ENCODE results near the gene ANKRD31. TPM values are rescaled to one million over a fixed set of nuclear protein-coding genes. Genes with fewer than 3 reads are reported as not detected.
"Not testable (repeated sequence)": the region's sequence is repeated elsewhere in the genome, so short reads cannot be mapped to it uniquely, and the experiment has no call there.

Gene ANKRD31
- total RNA-seq, 1 experiment from 2014 or later, result 0.09 TPM

DNA sequence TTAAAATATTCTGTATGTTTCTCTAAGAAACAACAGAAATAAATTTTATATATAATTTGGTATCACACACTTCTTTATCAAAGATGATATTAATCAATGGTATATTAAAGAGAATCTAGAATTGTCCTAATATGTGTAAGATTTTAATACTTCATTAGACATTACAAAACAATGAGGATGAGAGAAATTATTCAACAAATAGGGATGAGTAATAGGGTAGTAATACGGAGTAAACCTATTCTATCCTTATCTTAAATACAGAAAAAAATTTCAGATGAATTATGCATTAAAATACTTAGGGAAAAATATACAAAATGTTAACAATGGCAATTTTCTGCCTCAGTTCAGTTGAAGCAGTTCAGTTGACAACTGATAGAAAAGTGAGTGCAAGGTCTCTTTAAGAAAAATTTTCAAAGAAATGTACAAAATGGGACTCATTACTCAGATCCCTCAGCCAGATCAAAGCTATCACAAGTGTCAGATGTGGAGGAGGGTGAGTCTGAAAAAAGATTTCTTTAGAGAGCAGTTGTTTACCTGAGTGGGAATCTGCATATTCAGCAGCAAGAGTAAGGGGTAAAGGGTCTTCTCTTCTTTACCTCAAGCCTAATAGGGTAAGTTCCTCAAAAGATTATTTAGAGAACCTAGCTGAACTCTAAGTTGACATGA, 127.6 kb downstream of the ANKRD31 start:
- DNase-seq (ENCODE audit: low spot score) (no peak), ATAC-seq (no peak)
- Mint-ChIP-seq H3K9me3 (no peaks in the 10 kb centered on the region), H3K27ac (no peak overlapping the region), H3K4me1 (no peaks in the 10 kb centered on the region), H3K4me3 (no peak overlapping the region), H3K27me3 (ENCODE audit: low read depth) (no peaks in the 10 kb centered on the region), H3K36me3 (no peaks in the 10 kb centered on the region)
- POLR2A ChIA-PET, result no interaction called here
- CTCF ChIA-PET, result interaction anchor here (1.2 kb wide), 1 partner anchor 127 kb away, joined by 3 read pairs; no protein-coding TSS in a partner anchor
- TF ChIP-seq CREB1 (CRISPR knock-in tag; IDR thresholded peaks at IDR 0.05), result no peak
- TF ChIP-seq, protein P1, sequence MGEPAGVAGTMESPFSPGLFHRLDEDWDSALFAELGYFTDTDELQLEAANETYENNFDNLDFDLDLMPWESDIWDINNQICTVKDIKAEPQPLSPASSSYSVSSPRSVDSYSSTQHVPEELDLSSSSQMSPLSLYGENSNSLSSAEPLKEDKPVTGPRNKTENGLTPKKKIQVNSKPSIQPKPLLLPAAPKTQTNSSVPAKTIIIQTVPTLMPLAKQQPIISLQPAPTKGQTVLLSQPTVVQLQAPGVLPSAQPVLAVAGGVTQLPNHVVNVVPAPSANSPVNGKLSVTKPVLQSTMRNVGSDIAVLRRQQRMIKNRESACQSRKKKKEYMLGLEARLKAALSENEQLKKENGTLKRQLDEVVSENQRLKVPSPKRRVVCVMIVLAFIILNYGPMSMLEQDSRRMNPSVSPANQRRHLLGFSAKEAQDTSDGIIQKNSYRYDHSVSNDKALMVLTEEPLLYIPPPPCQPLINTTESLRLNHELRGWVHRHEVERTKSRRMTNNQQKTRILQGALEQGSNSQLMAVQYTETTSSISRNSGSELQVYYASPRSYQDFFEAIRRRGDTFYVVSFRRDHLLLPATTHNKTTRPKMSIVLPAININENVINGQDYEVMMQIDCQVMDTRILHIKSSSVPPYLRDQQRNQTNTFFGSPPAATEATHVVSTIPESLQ (CRISPR knock-in tag; IDR thresholded peaks at IDR 0.05), result no peak
- TF ChIP-seq, protein P2, sequence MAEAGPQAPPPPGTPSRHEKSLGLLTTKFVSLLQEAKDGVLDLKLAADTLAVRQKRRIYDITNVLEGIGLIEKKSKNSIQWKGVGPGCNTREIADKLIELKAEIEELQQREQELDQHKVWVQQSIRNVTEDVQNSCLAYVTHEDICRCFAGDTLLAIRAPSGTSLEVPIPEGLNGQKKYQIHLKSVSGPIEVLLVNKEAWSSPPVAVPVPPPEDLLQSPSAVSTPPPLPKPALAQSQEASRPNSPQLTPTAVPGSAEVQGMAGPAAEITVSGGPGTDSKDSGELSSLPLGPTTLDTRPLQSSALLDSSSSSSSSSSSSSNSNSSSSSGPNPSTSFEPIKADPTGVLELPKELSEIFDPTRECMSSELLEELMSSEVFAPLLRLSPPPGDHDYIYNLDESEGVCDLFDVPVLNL (CRISPR knock-in tag; IDR thresholded peaks at IDR 0.05; ENCODE audit: borderline replicate concordance, low read depth), result no peak
- no peak for TF ChIP-seq PRRX2 (CRISPR knock-in tag; IDR thresholded peaks at IDR 0.05)
- no peak for TF ChIP-seq CREM (CRISPR knock-in tag; IDR thresholded peaks at IDR 0.05)
- no peak for TF ChIP-seq TEAD1 (CRISPR knock-in tag; IDR thresholded peaks at IDR 0.05)
- TF ChIP-seq ZNF671 (CRISPR knock-in tag; IDR thresholded peaks at IDR 0.05), result no peak
- no peak for TF ChIP-seq RORB (CRISPR knock-in tag; IDR thresholded peaks at IDR 0.05)
- TF ChIP-seq, protein P3, sequence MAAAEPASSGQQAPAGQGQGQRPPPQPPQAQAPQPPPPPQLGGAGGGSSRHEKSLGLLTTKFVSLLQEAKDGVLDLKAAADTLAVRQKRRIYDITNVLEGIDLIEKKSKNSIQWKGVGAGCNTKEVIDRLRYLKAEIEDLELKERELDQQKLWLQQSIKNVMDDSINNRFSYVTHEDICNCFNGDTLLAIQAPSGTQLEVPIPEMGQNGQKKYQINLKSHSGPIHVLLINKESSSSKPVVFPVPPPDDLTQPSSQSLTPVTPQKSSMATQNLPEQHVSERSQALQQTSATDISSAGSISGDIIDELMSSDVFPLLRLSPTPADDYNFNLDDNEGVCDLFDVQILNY (CRISPR knock-in tag; IDR thresholded peaks at IDR 0.05), result no peak
- no peak for TF ChIP-seq NR1H2 (CRISPR knock-in tag; IDR thresholded peaks at IDR 0.05)
- TF ChIP-seq, protein P4, sequence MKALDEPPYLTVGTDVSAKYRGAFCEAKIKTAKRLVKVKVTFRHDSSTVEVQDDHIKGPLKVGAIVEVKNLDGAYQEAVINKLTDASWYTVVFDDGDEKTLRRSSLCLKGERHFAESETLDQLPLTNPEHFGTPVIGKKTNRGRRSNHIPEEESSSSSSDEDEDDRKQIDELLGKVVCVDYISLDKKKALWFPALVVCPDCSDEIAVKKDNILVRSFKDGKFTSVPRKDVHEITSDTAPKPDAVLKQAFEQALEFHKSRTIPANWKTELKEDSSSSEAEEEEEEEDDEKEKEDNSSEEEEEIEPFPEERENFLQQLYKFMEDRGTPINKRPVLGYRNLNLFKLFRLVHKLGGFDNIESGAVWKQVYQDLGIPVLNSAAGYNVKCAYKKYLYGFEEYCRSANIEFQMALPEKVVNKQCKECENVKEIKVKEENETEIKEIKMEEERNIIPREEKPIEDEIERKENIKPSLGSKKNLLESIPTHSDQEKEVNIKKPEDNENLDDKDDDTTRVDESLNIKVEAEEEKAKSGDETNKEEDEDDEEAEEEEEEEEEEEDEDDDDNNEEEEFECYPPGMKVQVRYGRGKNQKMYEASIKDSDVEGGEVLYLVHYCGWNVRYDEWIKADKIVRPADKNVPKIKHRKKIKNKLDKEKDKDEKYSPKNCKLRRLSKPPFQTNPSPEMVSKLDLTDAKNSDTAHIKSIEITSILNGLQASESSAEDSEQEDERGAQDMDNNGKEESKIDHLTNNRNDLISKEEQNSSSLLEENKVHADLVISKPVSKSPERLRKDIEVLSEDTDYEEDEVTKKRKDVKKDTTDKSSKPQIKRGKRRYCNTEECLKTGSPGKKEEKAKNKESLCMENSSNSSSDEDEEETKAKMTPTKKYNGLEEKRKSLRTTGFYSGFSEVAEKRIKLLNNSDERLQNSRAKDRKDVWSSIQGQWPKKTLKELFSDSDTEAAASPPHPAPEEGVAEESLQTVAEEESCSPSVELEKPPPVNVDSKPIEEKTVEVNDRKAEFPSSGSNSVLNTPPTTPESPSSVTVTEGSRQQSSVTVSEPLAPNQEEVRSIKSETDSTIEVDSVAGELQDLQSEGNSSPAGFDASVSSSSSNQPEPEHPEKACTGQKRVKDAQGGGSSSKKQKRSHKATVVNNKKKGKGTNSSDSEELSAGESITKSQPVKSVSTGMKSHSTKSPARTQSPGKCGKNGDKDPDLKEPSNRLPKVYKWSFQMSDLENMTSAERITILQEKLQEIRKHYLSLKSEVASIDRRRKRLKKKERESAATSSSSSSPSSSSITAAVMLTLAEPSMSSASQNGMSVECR (CRISPR knock-in tag; IDR thresholded peaks at IDR 0.05; ENCODE audit: borderline replicate concordance), result no peak
- TF ChIP-seq SOX15 (CRISPR knock-in tag; IDR thresholded peaks at IDR 0.05), result no peak
- no peak for TF ChIP-seq ETV6 (CRISPR knock-in tag; IDR thresholded peaks at IDR 0.05)
- TF ChIP-seq MYBL2 (CRISPR knock-in tag; IDR thresholded peaks at IDR 0.05), result no peak
- no peak for TF ChIP-seq NFATC4 (CRISPR knock-in tag; IDR thresholded peaks at IDR 0.05)

DNA sequence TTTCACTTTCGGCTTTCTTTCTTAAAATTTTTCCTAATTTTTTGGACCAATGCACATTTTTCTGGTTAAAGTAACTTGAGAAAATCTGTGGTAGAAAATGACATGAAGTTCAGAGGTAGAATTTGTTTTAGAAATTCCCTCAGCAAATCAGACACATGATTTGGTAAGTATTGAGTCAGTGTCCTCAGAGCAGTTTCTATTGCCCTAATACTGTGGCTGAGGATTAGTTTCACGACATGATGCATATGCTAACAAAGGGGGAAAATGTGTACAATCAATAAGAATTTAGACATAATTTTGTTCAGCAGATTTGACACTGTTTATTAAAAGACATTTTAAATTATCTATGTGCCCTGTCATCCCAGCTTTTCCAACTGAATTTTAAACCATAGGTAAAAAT, 128.2 kb downstream of the ANKRD31 start:
- TF ChIP-seq PRRX2 (CRISPR knock-in tag; IDR thresholded peaks at IDR 0.05) (no peak), ZNF263 (CRISPR knock-in tag; IDR thresholded peaks at IDR 0.05; ENCODE audit: low read depth) (no peak), ATF1 (CRISPR knock-in tag; IDR thresholded peaks at IDR 0.05) (no peak), ZNF138 (CRISPR knock-in tag; conservative IDR thresholded peaks at IDR 0.05) (no peak), SMAD4 (CRISPR knock-in tag; IDR thresholded peaks at IDR 0.05) (no peak), TEAD1 (CRISPR knock-in tag; IDR thresholded peaks at IDR 0.05) (no peak), TCF7 (CRISPR knock-in tag; IDR thresholded peaks at IDR 0.05; ENCODE audit: low read depth) (no peak), SOX15 (CRISPR knock-in tag; IDR thresholded peaks at IDR 0.05) (no peak), FOXJ3 (CRISPR knock-in tag; IDR thresholded peaks at IDR 0.05; ENCODE audit: borderline replicate concordance) (no peak)
- TF ChIP-seq, protein P5, sequence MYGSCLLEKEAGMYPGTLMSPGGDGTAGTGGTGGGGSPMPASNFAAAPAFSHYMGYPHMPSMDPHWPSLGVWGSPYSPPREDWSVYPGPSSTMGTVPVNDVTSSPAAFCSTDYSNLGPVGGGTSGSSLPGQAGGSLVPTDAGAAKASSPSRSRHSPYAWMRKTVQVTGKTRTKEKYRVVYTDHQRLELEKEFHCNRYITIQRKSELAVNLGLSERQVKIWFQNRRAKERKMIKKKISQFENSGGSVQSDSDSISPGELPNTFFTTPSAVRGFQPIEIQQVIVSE (CRISPR knock-in tag; IDR thresholded peaks at IDR 0.05; ENCODE audit: borderline replicate concordance), result no peak
- CTCF ChIA-PET, result no interaction called here

DNA sequence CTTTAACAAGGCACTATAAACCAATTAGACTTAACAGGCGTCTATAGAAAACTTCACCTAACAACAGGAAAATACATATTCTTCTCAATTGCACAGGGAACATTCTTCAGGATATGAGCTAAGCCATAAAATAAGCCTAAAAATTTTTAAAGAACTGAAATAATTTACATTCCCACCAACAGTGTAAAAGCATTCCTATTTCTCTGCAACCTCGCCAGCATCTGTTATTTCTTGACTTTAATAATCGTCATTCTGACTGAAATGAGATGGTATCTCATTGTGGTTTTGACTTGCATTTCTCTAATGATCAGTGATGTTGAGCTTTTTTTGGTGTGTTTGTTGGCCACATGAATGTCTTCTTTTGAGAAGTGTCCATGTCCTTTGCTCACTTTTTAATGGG, 140.7 kb downstream of the ANKRD31 start:
- H3K27me3 Mint-ChIP-seq (ENCODE audit: low read depth); H3K36me3 Mint-ChIP-seq; H3K27ac Mint-ChIP-seq; CTCF ChIA-PET; DNase-seq (ENCODE audit: low spot score); H3K4me3 Mint-ChIP-seq; ATAC-seq; POLR2A ChIA-PET; H3K4me1 Mint-ChIP-seq: not testable (repeated sequence)
- H3K9me3 Mint-ChIP-seq, result peaks cover 20% of the 10 kb centered on the region

More for the DNA sequence above, 128.2 kb downstream of the ANKRD31 start:
- ATAC-seq, result no peak
- no peak overlapping the region for H3K4me3 Mint-ChIP-seq
- no peaks in the 10 kb centered on the region for H3K27me3 Mint-ChIP-seq (ENCODE audit: low read depth)
- POLR2A ChIA-PET, result no interaction called here
- peaks cover 1% of the 10 kb centered on the region for H3K9me3 Mint-ChIP-seq
- H3K36me3 Mint-ChIP-seq, result peaks cover 1% of the 10 kb centered on the region; the same call in 1 of the 2 replicates
- H3K27ac Mint-ChIP-seq, result no peak overlapping the region
- DNase-seq (ENCODE audit: low spot score), result no peak
- no peaks in the 10 kb centered on the region for H3K4me1 Mint-ChIP-seq

Measured in WTC11 (cell line).